ENCODE data around the gene ATRNL1. TPM values are rescaled to one million over a fixed set of nuclear protein-coding genes. Genes with fewer than 3 reads are reported as not detected.

ATRNL1 gene
- total RNA-seq, 1 experiment from 2014 or later: 1.3 TPM

DNA sequence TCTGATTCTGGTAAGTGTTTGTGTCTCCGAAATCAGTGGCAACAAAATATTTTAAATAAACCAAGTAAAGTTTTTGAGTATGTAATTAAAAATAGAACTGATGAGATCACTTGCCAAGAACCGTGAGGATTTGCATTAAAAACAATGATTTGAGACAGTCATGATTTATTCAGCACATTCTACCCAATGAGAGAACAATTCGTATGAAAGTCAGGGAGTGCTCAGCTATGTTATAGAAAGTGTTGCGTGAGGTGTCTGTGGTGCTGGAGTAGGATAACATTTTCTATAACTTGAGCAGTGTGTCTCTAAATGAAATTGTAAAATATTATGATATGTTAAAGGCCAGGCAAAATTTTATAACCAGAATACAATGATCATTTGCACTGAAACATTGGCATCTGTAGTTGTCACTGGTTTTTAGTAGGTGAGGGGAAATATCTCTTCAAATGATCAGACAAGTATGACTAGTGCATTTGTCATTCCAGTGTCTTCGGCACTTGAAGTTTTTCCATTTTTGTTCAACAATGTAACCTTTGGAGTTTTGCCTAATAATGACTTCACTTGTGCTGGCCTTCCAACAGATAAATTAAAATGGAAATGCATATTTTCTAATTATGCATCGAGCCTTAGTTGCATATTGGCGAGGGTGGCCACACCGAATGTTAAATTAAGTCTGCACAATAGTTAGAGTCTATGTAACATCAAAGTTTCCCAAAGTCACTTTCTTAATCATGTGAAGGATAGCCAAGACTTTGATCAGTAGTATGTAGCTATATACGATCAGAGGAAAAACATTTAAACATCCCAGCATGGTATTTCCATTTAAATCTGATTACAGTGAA lies 844.0 kb downstream of the ATRNL1 start:
- Histone ChIP-seq H3K27ac (ENCODE audit: low read depth, low read length) (no peak overlapping the region), H3K9ac (ENCODE audit: low read length) (no peak overlapping the region), H3K36me3 (ENCODE audit: control insufficient read depth in 1 of 2, insufficient read depth in 2 of 2, low read length in 2 of 2) (no peaks in the 10 kb centered on the region), H4K20me1 (ENCODE audit: insufficient read depth) (no peaks in the 10 kb centered on the region), H3K4me1 (ENCODE audit: control insufficient read depth in 1 of 2, insufficient read depth in 2 of 2, low read length in 2 of 2) (no peaks in the 10 kb centered on the region), H3K27me3 (ENCODE audit: insufficient read depth, low read length) (peaks cover 41% of the 10 kb centered on the region), H3K9me2 (ENCODE audit: insufficient read depth) (no peaks in the 10 kb centered on the region), H3K4me2 (ENCODE audit: low read length) (no peak overlapping the region), H3K79me2 (ENCODE audit: insufficient read depth, low read length) (no peaks in the 10 kb centered on the region), H3K4me3 (replicated peaks in 1 of 2; ENCODE audit: low read depth in 1 of 2, low read length in 2 of 2) (no peak overlapping the region), H3K9me3 (ENCODE audit: control insufficient read depth in 1 of 2, insufficient read depth in 1 of 2, low read depth in 1 of 2, low read length in 2 of 2) (no peaks in the 10 kb centered on the region), H2AFZ (ENCODE audit: low read depth, low read length, poor library complexity, severe bottlenecking) (no peak overlapping the region)
- TF ChIP-seq RAD21 (IDR thresholded peaks at IDR 0.05; ENCODE audit: low read depth): no peak
- no peak for TF ChIP-seq SRF (IDR thresholded peaks at IDR 0.05; ENCODE audit: low read depth)
- TF ChIP-seq, protein P1, sequence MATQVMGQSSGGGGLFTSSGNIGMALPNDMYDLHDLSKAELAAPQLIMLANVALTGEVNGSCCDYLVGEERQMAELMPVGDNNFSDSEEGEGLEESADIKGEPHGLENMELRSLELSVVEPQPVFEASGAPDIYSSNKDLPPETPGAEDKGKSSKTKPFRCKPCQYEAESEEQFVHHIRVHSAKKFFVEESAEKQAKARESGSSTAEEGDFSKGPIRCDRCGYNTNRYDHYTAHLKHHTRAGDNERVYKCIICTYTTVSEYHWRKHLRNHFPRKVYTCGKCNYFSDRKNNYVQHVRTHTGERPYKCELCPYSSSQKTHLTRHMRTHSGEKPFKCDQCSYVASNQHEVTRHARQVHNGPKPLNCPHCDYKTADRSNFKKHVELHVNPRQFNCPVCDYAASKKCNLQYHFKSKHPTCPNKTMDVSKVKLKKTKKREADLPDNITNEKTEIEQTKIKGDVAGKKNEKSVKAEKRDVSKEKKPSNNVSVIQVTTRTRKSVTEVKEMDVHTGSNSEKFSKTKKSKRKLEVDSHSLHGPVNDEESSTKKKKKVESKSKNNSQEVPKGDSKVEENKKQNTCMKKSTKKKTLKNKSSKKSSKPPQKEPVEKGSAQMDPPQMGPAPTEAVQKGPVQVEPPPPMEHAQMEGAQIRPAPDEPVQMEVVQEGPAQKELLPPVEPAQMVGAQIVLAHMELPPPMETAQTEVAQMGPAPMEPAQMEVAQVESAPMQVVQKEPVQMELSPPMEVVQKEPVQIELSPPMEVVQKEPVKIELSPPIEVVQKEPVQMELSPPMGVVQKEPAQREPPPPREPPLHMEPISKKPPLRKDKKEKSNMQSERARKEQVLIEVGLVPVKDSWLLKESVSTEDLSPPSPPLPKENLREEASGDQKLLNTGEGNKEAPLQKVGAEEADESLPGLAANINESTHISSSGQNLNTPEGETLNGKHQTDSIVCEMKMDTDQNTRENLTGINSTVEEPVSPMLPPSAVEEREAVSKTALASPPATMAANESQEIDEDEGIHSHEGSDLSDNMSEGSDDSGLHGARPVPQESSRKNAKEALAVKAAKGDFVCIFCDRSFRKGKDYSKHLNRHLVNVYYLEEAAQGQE (IDR thresholded peaks at IDR 0.05; ENCODE audit: low read depth): no peak
- TF ChIP-seq EZH2 (IDR thresholded peaks at IDR 0.05): no peak
- TF ChIP-seq, protein P2, sequence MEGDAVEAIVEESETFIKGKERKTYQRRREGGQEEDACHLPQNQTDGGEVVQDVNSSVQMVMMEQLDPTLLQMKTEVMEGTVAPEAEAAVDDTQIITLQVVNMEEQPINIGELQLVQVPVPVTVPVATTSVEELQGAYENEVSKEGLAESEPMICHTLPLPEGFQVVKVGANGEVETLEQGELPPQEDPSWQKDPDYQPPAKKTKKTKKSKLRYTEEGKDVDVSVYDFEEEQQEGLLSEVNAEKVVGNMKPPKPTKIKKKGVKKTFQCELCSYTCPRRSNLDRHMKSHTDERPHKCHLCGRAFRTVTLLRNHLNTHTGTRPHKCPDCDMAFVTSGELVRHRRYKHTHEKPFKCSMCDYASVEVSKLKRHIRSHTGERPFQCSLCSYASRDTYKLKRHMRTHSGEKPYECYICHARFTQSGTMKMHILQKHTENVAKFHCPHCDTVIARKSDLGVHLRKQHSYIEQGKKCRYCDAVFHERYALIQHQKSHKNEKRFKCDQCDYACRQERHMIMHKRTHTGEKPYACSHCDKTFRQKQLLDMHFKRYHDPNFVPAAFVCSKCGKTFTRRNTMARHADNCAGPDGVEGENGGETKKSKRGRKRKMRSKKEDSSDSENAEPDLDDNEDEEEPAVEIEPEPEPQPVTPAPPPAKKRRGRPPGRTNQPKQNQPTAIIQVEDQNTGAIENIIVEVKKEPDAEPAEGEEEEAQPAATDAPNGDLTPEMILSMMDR (IDR thresholded peaks at IDR 0.05 in 2 of 3, conservative IDR thresholded peaks at IDR 0.05 in 1 of 3; ENCODE audit: borderline replicate concordance in 1 of 3, insufficient read depth in 1 of 3, low read depth in 2 of 3, low read length in 2 of 3): no peak
- TF ChIP-seq POLR2A (IDR thresholded peaks at IDR 0.05; ENCODE audit: borderline replicate concordance, extremely low read depth, insufficient read depth, insufficient read length): no peak
- no peak for TF ChIP-seq EZH2phosphoT487 (IDR thresholded peaks at IDR 0.05; ENCODE audit: borderline replicate concordance)
- no peak for TF ChIP-seq EGR1 (IDR thresholded peaks at IDR 0.05; ENCODE audit: low read depth)
- no peak for TF ChIP-seq POLR2AphosphoS5 (IDR thresholded peaks at IDR 0.05; ENCODE audit: low read depth, low read length)
- TF ChIP-seq SIN3A (IDR thresholded peaks at IDR 0.05; ENCODE audit: low read depth): no peak
- TF ChIP-seq YY1 (IDR thresholded peaks at IDR 0.05; ENCODE audit: extremely low read depth, insufficient replicate concordance, low read depth, low read length): no peak
- no peak for TF ChIP-seq SP1 (IDR thresholded peaks at IDR 0.05; ENCODE audit: low read depth)
- intact Hi-C loops (cut with micrococcal nuclease): no loop called here
- ChIA-PET CTCF (no interaction called here), RAD21 (ENCODE audit: low non-redundant PET in 1 of 2, low total read pairs in 2 of 2, uncharacterized antibody in 2 of 2, unreplicated experiment in 2 of 2) (no interaction called here), POLR2A (no interaction called here)
- ATAC-seq: no peak
- no peak for DNase-seq (ENCODE audit: low read depth, low spot score)
- BruUV-seq (replicated peaks): no TSS peak
